Spleen (tissue), 11 donors: ENCODE data around the gene C8B. TPM values are rescaled to one million over a fixed set of nuclear protein-coding genes. Genes with fewer than 3 reads are reported as not detected.

Experiments used
- DNase-seq: peaks from one replicate; pipeline ENCODE4 v3.0.0-alpha.2; 2020
- H3K27ac ChIP-seq, 8 donors: fragments of 200-600 bp; sonication (generic) in 7 of 8; 1 replicate in 4 of 8; 2 replicates in 4 of 8; pipeline versions ENCODE4 v1.5.0 to v1.8.0; 2016 to 2021; ENCODE audit warnings: inconsistent platforms in 4 of 8, mild to moderate bottlenecking in 4 of 8, moderate library complexity in 1 of 8
- H3K27me3 ChIP-seq, 7 donors: fragments of 200-600 bp; sonication (generic) in 6 of 7; replicated peaks in 1 of 7; 1 replicate in 4 of 7; 2 replicates in 3 of 7; pipeline versions ENCODE4 v1.5.0 to v1.8.0; 2016 to 2021; ENCODE audit warnings: inconsistent platforms in 3 of 7, mild to moderate bottlenecking in 1 of 7
- H3K36me3 ChIP-seq, 6 donors: fragments of 200-600 bp; sonication (generic) in 5 of 6; 1 replicate in 4 of 6; 2 replicates in 2 of 6; pipeline versions ENCODE4 v1.5.0 to v1.8.0; 2016 to 2021; ENCODE audit warnings: inconsistent platforms in 2 of 6
- H3K4me1 ChIP-seq, 6 donors: fragments of 200-600 bp; sonication (generic) in 5 of 6; 1 replicate in 3 of 6; 2 replicates in 3 of 6; pipeline versions ENCODE4 v1.5.0 to v1.8.0; 2016 to 2021; ENCODE audit warnings: inconsistent platforms in 3 of 6
- H3K4me3 ChIP-seq, 8 donors: fragments of 200-600 bp; sonication (generic) in 7 of 8; 1 replicate in 4 of 8; 2 replicates in 4 of 8; pipeline versions ENCODE4 v1.5.0 to v1.8.0; 2016 to 2021; ENCODE audit warnings: inconsistent platforms in 4 of 8, mild to moderate bottlenecking in 4 of 8, moderate library complexity in 2 of 8
- H3K9me3 ChIP-seq, 8 donors: fragments of 200-600 bp; sonication (generic) in 7 of 8; 1 replicate in 4 of 8; 2 replicates in 4 of 8; pipeline versions ENCODE4 v1.5.0 to v1.8.0; 2016 to 2021; ENCODE audit warnings: inconsistent platforms in 4 of 8
- CTCF ChIP-seq, 11 experiments: fragments of 200-600 bp in 7 of 11; fragments of 450-650 bp in 4 of 11; sonication (generic) in 4 of 11; IDR thresholded peaks in 8 of 11; conservative IDR thresholded peaks in 3 of 11; 1 replicate in 7 of 11; 2 replicates in 4 of 11; pipeline versions ENCODE4 v1.4.0 to v1.8.0; 2016 to 2021; ENCODE audit warnings: antibody characterized with exemption in 11 of 11, inconsistent platforms in 4 of 11, mild to moderate bottlenecking in 1 of 11
- POLR2A ChIP-seq, 3 donors: fragments of 450-650 bp; IDR thresholded peaks; one replicate each; pipeline ENCODE4 v1.5.1; 2017; ENCODE audit warnings: antibody characterized with exemption in 3 of 3, mild to moderate bottlenecking in 1 of 3
- POLR2AphosphoS5 ChIP-seq, 3 donors: sonication (generic); formaldehyde crosslinking; IDR thresholded peaks; one replicate each; pipeline ENCODE4 v1.5.1; 2017; ENCODE audit warnings: antibody characterized with exemption in 3 of 3
- WGBS, 5 donors: extraction: QIAGEN DNeasy Blood & Tissue Kit in 3 of 5; methylation state at CpG; one replicate each; pipeline versions ENCODE4 v1.1.5 to v1.1.7; 2013 to 2018; 5-methylcytosine and 5-hydroxymethylcytosine counted together
- intact Hi-C: fragments of 100-400 bp; cut with DNase I; formaldehyde crosslinking; loops from one replicate; pipeline ENCODE4 v1.15.0; 2023; ENCODE audit warnings: low total_unique reads
- polyA plus RNA-seq, 3 donors: library from polyadenylated mRNA; stranded (reverse); fragments of 200-250 nt; gene quantifications; one replicate each; pipeline ENCODE4 v1.2.1, GENCODE V29; 2013
- total RNA-seq, 7 donors: library from RNA; depleted of rRNA in 3 of 7; stranded (reverse); fragments of >200 nt in 3 of 7; fragmentation: NEBNext Ultra II Directional in 4 of 7; extraction: Animal tissue kit (Norgen Biotek cat#: 25700) in 4 of 7; gene quantifications; one replicate each; pipeline versions ENCODE4 v1.1.0 to v1.2.1, GENCODE V29; 2016 to 2021
- donor health status: healthy with polysubstance abuse.
- donor health status: DM: no; HTN: no; CAD: no; lungs with moderate emphysema.
- donor health status: DM: no; HTN: no; CAD: no.
- donor health status: Bipolar disorder and iron deficiency.
- donor health status: healthy.
- donor health status: DM: no; HTN: no; CAD: no.
- donor health status: DM: yes; HTN: yes; CAD: no.

C8B gene
- total and polyA plus RNA-seq, 10 donors: not detected

DNA sequence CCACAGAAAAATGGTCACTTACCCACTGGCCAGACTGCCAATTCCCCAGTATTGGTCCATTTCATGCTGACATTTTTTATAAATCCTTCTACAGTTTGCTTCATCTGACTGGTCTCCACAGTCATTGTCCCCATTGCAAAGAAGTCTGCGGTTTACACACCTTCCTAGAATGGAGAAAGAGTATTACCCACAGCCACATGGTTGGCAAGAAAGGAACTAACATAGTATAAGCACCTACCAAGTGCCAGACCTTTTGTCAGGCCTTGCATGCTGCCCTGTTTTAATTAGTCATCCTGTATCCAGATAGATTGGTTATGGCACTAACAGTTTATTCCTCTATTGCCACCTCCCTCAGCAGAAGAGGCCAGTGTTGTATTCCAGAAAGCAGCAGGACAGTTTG, 11.2 kb downstream of the C8B start:
- H3K27ac ChIP-seq: no peak overlapping the region
- no peak for DNase-seq
- H3K9me3 ChIP-seq: no peaks in the 10 kb centered on the region
- H3K27me3 ChIP-seq: peaks cover 0 to 9% (median 0%) of the 10 kb centered on the region in 7 donors
- H3K4me1 ChIP-seq: no peaks in the 10 kb centered on the region
- intact Hi-C loops: no loop called here
- no peaks in the 10 kb centered on the region for H3K36me3 ChIP-seq
- H3K4me3 ChIP-seq: no peak overlapping the region
- 69 to 92% (median 82%) methylated on average over 1 of the region's 1 CpG for WGBS, 5 donors
- TF ChIP-seq POLR2AphosphoS5 (IDR thresholded peaks at IDR 0.05) (no peak), POLR2A (IDR thresholded peaks at IDR 0.05) (no peak), CTCF (IDR thresholded peaks at IDR 0.05 in 8 of 11, conservative IDR thresholded peaks at IDR 0.05 in 3 of 11) (no peak)

- H3K36me3 ChIP-seq: no peaks in the 10 kb centered on the region
- H3K9me3 ChIP-seq: no peaks in the 10 kb centered on the region
- H3K27ac ChIP-seq: no peak overlapping the region
- no peaks in the 10 kb centered on the region for H3K4me1 ChIP-seq
- WGBS, 5 donors: 45 to 55% (median 52%) methylated on average over 5 of the region's 5 CpGs
- intact Hi-C loops: no loop called here
- H3K27me3 ChIP-seq: peaks cover 0 to 9% (median 0%) of the 10 kb centered on the region in 7 donors
- DNase-seq: no peak
- H3K4me3 ChIP-seq: no peak overlapping the region
- no peak for TF ChIP-seq POLR2AphosphoS5 (IDR thresholded peaks at IDR 0.05)
- TF ChIP-seq POLR2A (IDR thresholded peaks at IDR 0.05): no peak
Observed at GRCh38 chr1:56953386-56953785, 12.4 kb downstream of the C8B start.

DNA sequence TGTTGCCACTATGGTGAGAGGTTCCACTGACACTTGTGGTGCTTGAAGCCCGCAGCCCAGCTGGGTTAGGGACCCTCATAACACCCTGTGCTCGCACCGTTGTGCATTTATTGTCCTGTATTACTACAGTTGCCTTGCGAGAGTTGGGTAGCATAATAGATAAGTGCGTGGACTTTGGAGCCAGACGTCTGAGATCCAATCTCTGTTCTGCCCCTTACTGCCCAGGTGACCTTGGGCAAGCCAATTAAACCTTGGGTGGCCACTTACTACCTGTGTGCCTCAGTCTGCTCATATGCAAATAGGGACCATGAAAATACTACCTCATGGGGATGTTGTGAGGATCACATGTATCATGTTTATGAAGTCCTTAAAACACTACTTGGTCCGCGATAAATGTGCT, 13.3 kb downstream of the C8B start:
- H3K4me3 ChIP-seq: no peak overlapping the region
- H3K27ac ChIP-seq: no peak overlapping the region
- no peak for DNase-seq
- TF ChIP-seq CTCF (IDR thresholded peaks at IDR 0.05 in 8 of 11, conservative IDR thresholded peaks at IDR 0.05 in 3 of 11): no peak
- TF ChIP-seq POLR2A (IDR thresholded peaks at IDR 0.05): no peak
- no peak for TF ChIP-seq POLR2AphosphoS5 (IDR thresholded peaks at IDR 0.05)
- H3K9me3 ChIP-seq: no peaks in the 10 kb centered on the region
- H3K27me3 ChIP-seq: peaks cover 0 to 9% (median 0%) of the 10 kb centered on the region in 7 donors
- WGBS, 5 donors: 87 to 91% (median 90%) methylated on average over 8 of the region's 8 CpGs
- H3K36me3 ChIP-seq: no peaks in the 10 kb centered on the region
- H3K4me1 ChIP-seq: no peaks in the 10 kb centered on the region
- intact Hi-C loops: no loop called here

DNA sequence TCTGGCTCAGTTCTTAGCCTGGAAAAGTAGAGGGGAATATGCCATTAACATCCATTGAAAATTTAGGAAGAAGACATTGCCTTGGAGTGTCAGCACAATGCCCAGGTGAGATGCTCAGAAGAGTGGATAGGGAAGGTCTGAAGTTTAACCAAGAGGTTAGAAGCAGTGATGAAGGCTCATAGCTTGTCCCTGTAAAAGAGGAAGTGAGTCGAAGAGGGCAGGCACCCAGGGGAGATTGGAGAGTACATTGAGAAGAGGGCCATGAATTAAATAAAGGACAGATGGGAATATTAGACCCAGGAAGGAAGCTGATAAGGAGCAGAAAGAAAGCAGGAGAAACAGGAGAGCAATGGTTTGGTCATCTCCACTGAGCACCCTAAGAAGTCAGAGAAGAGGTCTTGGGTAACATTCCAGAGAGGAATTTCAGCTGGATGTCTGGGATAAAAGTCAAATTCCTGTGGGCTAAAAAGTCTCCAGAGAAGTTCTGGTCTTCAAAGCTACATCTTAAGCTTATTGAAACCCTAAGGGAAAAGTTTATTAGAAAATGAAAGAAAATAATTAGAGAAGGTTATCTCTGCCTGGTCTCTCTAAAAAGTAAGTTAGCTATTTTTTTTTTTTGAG, 17.3 kb downstream of the C8B start:
- TF ChIP-seq CTCF (IDR thresholded peaks at IDR 0.05 in 8 of 11, conservative IDR thresholded peaks at IDR 0.05 in 3 of 11) (no peak), POLR2A (IDR thresholded peaks at IDR 0.05) (no peak), POLR2AphosphoS5 (IDR thresholded peaks at IDR 0.05) (no peak)
- Histone ChIP-seq H3K4me3 (no peak overlapping the region), H3K27me3 (no peaks in the 10 kb centered on the region), H3K27ac (no peak overlapping the region), H3K36me3 (no peaks in the 10 kb centered on the region), H3K4me1 (no peaks in the 10 kb centered on the region), H3K9me3 (no peaks in the 10 kb centered on the region)
- no peak for DNase-seq
- intact Hi-C loops: no loop called here
- WGBS, 5 donors: 23 to 43% (median 30%) methylated on average over 1 of the region's 1 CpG
